RPMI8226 (cell line): ENCODE measurements around the gene C17orf67.

ENCODE experiments used
- DNase-seq: peaks from one replicate; pipeline ENCODE4 v3.0.0-alpha.2; 2015

Gene C17orf67

GRCh38 chr17:56833809-56834379 is at the start of gene C17orf67, which contains the start of gene DGKE:
Gene C17orf67, minus strand, starts transcription at chr17:56833920. Its CDS starts 18,110 bp downstream, at chr17:56815810.
Gene DGKE, plus strand, starts transcription at chr17:56834151. Its CDS starts 645 bp downstream, at chr17:56834796.
- peak; percentile 98 for DNase-seq

GRCh38 chr17:56881685-56882295 is 48.1 kb upstream of the C17orf67 start:
- no peak for DNase-seq

DNA sequence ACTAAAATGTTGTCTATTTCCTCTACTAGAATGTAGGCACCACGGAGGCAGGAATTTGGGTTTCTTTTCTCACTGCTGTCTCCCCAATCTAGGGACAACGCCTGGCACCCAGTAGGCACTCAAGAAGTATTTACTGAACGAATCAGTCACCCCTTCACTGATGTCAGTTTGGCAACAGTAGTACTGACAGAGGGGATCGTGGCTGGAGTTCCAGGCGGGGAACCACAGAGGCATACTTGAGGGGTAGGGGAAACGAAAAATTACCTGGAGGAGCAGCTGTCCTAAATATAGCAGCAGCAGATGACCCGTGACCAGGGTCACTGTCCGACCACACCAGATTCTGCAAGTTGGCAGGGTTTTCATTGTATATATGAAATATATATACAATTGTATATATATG is 46.9 kb upstream of the C17orf67 start:
- DNase-seq = no peak

- no peak for DNase-seq
Measured at GRCh38 chr17:56880133-56880532, 46.4 kb upstream of the C17orf67 start.

GRCh38 chr17:56879280-56879679 is 45.6 kb upstream of the C17orf67 start:
- no peak for DNase-seq

DNA sequence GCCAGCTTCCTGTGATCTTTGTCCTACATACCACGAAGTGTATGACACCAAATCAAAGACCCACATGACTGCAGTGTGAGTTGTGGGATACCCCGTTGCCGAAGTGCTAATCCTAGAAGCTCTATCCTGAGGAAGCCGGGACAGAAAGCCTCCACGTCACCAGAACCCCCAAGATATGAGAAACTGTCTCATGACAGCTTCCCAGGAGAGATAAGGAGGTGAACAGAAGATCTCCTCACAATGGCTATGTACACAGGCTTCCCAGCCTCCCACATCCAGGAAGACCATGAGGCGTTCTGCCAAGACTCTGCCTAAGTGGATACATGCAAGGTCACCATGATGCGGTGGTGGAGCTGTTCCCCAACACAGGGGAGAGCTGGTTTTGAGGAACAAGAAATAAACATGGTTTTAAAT is 43.1 kb upstream of the C17orf67 start:
- no peak for DNase-seq

GRCh38 chr17:56870081-56870651 is 36.4 kb upstream of the C17orf67 start:
- no peak for DNase-seq

DNA sequence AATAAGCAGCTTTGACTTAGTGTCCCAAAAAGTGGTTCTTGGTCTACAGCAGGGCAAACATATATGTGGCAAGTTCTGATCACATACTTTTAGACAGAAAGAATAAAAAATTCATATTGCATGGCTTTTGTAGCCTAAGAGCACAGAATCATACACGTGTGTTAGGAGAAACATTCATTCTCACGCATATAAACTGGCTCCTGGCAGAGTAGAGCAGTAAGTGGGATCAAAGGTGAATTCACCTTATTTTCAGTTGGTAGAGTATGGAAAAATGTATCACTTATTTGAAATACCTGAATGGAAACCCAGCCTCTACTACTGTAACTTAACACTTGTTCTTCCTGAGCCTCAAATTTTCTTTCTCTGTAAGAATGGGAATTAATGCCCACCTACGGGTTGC is 35.0 kb upstream of the C17orf67 start:
- DNase-seq = no peak

GRCh38 chr17:56867948-56868376 is 34.2 kb upstream of the C17orf67 start:
- DNase-seq = no peak

DNA sequence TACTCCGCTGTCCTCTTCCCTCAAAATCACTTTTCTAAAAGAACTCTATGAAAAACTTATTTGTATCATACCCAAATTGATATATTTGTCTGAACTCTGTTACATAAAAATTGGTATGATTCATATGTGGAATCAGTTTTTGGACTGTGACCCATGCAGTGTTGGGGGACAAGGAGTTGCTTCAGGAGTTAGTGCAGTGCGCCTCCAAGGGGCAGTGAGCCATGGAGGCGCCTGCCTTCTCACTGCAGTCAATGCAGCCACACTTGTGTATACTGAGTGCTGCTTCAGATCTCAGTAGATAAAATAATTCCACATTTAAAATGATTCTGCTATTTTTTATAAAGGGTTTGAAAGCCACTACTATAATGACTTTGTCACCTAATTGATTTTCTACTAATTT is 32.8 kb upstream of the C17orf67 start:
- no peak for DNase-seq

DNA sequence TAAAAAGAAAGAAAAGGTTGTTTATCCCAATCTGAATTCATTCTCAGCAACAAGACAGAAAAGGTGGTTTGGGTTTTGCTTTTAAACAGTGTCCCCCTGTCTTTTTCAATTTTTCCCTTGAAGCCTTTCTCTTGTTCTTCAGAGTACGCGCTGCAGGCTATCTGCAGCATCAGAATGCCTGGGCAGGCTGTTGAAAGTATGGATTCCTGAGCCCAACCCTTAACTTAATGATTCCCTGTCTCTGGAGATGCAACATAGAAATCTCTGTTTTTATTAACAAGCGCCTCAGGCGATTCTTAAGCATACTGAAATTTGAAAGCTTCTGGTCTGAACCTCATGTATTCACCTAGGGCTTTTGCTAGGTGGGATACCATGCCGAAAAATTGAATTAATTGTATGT is 32.4 kb upstream of the C17orf67 start:
- DNase-seq = no peak

DNA sequence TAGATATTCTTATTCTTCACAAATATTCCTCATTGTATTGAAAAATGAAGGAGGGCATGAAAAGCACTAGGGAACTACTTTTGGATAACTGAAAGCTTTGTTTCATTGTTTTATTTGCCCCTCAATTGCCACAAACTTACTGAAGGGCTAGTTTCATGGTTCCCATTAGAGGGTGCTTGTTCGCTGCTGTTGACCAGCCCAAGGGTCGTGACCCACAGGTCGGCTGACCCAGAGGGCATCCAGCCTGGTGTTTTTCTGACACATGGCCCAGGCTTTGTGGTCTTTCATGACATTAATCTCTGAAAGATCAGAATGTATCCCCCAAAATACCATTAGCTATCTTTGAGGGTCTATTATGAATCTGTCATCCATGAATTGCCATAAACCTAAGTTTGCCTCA is 30.3 kb upstream of the C17orf67 start:
- no peak for DNase-seq

DNA sequence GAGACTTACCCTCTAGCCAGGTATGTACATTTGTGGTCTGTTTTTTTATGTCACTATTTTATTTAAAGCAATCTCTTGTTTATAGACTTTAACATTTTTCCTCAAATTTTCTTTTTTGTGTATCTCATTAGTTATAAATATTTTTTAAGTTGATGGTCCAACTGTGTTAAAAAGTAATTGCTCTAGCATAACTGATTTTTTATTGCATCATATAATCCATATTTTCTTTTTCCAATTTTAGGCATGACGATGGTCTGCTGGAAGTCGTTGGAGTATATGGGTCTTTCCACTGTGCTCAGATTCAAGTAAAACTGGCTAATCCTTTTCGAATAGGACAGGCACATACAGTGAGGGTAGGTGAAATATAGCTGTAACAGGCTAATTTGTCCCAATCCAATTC is 28.2 kb upstream of the C17orf67 start:
- no peak for DNase-seq

GRCh38 chr17:56851008-56851407 is 17.3 kb upstream of the C17orf67 start:
- DNase-seq = no peak

DNA sequence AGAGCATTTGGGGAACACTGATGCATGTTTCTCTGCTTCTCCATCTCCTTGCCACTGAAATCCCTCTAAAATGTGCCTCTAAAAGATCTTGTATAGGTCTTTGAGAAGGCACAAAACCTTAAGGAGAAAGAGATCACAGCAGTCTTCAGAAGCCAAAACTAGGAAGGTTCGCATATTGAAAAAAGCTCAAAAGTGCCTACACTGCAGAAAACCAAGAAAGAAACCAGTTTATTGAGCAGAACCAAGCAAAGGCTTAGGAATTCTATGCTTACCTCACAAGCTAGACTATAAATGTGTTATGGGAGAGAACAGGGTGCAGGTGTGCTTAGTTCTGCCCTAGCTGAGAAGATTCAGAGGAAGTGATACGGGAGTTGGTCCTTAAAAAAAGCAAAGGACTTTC is 16.9 kb upstream of the C17orf67 start:
- no peak for DNase-seq

DNA sequence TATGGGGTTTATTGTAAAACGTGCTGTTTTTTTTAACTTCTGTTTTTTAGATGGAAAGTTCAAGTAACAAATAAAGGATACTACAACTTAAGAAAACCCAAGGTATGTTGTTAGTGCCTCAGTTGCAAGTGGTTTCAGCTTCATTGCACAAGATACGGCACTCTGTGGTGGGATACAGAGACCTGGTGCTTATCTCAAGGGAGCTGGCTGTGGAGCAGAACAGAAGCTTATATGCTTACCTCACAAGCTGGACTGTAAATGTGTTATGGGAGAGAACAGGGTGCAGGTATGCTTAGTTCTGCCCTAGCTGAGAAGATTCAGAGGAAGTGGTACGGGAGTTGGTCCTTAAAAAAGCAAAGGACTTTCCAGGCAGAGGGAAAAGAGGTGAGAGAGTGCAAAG is 15.4 kb upstream of the C17orf67 start:
- no peak for DNase-seq

DNA sequence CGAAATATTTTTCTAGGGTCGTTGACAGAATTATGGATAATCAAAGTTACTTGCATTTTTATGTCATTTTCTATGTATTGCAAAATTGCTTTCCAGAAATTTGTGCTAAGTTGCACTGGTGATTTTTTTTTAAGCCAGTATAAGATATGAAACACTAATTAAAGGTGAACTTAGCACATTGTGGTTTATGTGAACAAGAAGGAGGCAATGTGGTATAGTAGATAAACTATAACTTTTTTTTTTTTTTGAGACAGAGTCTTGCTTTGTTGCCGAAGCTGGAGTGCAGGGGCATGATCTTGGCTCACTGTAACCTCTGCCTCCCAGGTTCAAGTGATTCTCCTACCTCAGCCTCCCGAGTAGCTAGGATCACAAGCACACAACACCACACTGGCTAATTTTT is 13.4 kb upstream of the C17orf67 start:
- no peak for DNase-seq

- no peak for DNase-seq
Measured at GRCh38 chr17:56845934-56846333, 12.2 kb upstream of the C17orf67 start.

- no peak for DNase-seq
Measured at GRCh38 chr17:56842577-56842976, 8.9 kb upstream of the C17orf67 start.

DNA sequence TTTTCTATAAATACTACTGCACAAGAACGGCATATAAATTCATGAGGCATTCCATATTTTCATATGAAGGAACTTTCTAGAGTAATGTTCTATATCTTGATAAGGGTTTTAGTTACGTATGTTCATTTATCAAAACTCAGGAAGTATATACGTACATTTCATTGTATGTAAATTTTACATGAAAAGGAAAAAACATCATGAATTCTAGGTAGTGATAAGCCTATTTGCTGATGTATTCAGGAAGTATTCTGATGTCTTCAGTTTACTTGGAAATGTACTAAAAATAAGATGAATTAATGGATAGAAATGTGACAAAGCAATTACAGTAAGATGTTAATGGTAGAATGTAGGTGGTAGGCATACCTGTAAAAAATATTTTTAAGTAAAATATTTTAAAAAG is 5.0 kb upstream of the C17orf67 start:
- no peak for DNase-seq

- DNase-seq = peak; percentile 51
Measured at GRCh38 chr17:56835264-56835585, 1.5 kb upstream of the C17orf67 start.

DNA sequence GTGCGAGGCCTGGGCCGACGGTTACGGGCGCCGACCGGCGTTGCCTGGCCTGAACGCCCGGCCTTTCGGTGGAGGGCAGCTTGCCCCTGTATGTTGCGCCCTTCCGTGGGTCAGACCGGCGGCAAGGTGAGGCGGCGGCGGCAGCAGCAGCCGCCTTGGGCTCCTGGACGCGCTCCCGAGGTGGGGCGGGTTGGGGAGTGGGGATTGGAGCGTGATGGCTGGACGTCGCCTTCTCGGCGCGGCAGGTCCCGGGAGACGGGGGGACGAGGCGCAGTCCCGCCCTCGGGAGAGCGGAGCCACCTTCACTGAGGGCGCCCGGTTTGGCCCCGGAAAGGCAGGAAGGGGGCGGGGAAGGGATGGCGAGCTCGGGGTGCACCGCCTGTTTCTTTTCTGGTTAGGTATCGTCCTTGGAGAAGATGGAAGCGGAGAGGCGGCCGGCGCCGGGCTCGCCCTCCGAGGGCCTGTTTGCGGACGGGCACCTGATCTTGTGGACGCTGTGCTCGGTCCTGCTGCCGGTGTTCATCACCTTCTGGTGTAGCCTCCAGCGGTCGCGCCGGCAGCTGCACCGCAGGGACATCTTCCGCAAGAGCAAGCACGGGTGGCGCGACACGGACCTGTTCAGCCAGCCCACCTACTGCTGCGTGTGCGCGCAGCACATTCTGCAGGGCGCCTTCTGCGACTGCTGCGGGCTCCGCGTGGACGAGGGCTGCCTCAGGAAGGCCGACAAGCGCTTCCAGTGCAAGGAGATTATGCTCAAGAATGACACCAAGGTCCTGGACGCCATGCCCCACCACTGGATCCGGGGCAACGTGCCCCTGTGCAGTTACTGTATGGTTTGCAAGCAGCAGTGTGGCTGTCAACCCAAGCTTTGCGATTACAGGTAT is 902 bp upstream of the C17orf67 start:
- peak; percentile 85 for DNase-seq

GRCh38 chr17:56833057-56833808 is 487 bp downstream of the C17orf67 start:
- peak; percentile 70 for DNase-seq
